ENCODE data around the gene CPNE7. TPM values are rescaled to one million over a fixed set of nuclear protein-coding genes. Genes with fewer than 3 reads are reported as not detected.

Gene CPNE7
- total RNA-seq, 1 donor from 2014 or later = 1.0 TPM

DNA sequence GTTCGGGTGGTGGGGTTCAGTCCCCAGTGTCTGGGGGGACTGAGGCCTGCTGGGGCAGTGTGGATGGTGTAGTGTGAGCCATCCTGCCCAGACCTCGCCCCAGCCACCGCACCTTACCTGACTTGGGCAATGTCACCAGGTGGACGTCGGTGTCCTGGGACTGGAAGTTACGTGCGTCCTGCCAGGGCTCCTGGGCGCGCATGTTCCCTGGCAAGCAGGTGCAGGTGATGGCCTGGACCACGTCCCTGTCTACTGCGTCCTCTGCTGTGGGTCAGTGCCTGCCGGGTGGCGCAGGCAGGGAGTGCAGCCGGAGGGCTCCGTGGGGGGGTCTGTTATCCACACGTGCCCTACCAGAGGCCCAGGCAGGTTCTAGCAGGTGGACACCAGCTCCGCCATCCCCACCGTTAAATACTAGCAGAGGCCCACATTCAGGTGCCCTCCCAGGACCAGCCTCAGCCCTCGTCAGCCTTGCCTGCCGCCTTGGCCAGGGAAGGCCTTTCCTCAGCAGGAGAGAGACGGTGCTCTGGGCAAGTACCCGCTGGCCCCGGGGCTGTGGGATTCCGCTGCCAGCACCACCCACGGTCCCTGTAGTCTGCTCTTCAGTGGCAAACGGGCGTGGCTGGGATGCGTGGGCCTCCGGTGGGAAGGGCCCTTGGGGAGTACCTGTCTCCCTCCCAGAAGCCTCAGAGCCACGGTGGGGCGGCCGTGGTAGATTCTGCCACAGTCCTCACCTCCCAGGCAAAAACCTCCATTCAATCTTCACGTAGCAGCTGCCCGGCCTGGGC is 29.8 kb downstream of the CPNE7 start:
- ATAC-seq = no peak

DNA sequence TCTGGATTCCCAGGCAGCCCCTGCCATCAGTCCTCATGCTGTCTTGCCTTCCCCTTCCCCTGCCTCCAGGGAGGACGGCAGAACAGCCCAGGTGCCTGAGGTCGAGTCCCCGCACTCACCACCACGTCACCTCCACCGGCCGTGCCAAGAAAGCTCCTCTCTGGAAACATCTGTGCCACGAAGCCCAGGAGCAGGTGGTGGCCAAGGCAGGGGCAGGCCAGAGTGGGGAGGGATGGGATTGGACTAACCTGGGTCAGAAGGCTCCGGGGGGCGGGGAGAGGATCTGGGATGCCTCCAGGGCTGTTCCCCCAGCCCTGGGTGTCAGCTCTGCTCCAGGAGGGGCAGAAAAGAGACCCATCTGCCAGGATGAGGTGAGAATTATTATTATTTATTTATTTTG is 30.4 kb downstream of the CPNE7 start:
- no peak for ATAC-seq

DNA sequence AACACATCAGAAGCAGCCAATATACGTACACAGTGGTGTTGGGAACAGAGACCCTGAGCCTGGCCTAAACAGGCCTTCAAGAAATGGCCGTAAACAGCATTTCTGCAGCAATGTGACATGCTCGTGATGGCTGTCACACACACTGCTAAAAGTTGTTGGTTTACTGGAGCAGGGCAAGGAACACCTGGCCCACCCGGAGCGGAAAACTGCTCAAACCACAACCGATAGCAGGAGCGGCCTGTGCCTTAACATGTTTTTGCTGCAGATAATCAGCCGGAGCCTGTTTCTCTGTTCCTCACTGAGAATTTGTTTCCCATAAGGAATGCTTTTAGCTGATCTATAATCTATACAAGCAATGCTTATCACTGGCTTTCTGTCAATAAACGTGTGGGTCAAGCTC is 31.9 kb downstream of the CPNE7 start:
- ATAC-seq = no peak

DNA sequence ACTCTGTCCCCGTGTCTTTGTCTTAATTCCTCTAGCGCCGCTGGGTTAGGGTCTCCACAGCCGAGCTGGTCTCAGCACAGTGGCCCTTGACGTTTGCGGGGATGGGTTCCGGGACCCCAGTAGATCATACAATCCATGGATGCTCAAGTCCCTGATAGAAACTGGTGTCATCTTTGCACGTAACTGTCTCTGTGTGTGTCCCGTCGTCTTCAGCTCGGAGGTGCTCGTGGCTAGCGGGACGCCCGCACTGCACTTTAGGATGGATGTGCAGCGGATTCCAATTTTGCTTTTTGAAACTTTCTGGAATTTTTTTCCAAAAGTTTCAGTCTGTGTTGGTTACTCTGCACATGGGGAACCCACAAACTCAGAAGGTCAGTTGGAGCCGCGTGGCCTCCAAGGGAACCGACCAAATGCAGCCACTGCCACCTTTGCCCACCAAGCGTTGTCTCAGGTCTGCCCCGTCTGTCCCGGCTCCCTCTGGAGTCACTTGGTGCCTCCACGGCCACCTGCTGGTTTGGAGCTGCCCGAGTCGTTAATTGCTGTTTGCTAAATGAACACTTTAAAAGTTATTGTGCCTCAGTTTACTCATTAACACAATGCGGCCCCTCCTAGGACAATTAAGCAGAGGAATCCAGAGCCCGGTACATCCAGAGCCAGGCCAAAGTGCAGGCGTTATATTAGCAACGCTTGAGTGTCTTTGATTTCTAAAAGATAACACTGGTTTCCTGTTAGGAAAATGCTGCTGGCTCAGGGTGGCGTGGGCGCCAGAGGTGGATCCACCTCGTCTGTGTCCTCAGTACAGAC is 32.6 kb downstream of the CPNE7 start:
- ATAC-seq = no peak

DNA sequence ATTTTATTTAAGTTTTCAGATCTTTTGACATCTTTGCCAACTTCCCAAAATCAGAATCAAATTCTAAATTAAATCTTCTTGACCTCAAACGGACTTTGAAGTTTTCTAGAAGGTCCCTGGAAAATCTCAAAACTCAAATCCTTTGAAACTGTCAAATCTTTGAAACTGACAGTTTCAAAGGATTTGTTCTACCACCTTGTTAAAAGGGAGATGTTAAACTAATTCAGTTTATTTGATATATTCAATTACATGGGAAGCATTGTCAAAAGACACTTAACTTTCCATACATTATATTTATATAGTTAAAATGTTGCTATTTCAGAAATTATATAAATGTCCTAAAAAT is 34.5 kb downstream of the CPNE7 start:
- ATAC-seq = no peak

DNA sequence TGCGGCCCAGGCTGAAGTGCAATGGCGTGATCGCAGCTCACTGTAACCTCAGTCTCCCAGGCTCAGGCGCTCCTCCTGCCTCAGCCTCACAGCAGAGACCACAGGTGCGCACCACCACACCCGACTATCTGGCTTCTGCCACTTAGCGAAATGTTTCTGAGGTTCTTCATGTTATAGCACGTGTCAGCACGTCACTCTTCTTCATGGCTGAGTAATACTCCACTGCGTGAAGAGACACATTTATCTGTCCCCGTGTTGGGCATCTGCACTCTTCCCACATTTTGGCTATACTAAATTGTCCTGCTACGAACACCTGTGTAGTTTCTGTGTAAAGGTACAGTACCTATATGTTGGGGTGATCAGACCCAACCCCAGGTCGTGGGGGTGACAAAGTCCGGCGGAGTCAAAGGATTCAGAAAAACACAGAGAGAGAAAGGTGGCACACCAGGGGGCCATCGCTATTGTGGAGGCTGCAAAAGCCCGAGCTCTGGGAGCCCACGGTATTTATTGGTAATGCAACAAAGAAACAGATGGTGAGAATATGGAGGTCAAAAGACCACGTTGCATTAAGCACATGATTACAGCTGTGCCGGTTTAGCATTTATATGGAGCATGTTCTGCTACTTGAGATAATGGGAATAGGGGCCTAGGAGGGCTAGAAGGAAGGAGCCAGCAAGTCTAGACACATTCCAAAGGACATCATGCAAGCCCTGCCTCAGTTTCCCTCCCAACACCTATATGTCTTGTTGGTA is 37.0 kb downstream of the CPNE7 start:
- no peak for ATAC-seq

DNA sequence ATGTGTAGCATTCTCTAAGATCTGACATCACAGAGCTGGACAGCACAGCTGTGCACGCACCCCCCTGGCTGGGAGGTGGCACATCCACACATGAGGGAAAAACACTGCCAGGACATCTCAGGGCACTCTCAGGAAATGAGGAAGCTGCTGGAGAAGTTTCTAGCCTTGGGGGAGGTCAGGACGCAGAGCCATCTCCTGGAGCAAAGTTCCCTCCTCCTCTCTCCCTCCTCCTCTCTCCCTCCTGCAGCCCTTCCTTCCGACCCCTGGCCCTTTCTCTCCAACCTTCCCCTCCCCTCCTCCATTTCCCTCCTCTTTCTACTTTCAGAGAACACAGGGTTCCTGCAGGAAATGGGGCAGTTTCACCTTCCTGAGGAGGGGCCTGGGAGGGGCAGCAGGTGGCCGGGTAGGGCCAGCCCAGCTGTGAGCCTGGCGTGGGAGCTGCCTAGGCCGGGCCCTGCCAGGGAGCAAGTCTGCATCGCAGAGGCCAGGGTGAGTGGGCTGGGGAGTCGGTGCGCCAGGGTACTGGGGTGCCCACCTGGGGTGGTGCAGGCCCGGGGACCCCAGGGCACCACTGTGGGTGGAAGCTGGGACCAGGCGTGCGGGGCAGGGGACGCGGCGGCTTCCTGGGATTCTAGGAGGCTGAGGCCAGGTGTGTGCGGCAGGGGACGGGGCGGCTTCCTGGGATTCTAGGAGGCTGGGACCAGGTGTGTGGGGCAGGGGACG is 37.8 kb downstream of the CPNE7 start, which contains the start of gene DPEP1:
Gene DPEP1 (plus strand): TSS at position 412 of the 723 bp plus-strand sequence. CDS start 16,769 bp downstream, outside the sequence.
- no peak for ATAC-seq

DNA sequence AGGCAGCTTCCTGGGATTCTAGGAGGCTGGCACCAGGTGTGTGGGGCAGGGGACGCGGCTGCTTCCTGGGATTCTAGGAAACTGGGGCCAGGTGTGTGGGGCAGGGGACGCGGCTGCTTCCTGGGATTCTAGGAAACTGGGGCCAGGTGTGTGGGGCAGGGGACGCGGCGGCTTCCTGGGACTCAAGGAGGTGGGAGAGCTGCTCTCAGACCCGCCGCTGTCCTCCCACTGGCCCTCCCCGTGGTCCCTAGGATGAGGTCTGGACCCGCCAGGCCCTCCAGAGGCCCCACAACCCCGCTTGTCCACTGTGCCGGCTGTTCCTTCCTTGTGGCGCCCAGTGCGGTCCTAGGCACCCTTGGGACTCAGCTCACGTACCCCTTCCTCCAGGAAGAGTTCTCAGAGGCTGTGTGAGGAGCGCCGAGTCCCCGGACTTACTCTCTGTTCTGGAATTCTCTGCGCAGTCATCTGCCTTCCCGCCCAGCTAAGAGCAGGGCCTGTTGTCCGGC is 38.4 kb downstream of the CPNE7 start:
- peak; percentile 27 for ATAC-seq

DNA sequence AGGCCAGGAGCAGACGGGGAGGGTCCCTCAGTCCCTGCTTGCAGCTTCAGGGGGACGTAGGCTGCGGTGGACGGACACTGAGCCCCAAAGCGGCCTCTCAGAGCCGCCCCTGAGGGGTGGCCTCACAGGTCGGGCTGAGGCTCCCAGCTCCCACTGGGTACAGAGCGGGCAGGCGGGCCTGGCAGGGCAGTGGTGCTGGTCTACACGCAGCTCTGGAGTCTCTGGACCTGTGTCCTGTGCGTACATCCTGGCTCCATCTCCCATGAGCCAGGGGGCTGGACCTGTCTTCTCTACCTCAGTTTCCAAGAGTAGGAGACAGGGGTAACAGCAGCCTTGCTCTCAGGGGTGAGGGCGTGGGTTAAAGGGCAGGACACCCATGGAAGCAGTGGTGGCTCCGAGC is 39.6 kb downstream of the CPNE7 start:
- peak; percentile 6 for ATAC-seq

DNA sequence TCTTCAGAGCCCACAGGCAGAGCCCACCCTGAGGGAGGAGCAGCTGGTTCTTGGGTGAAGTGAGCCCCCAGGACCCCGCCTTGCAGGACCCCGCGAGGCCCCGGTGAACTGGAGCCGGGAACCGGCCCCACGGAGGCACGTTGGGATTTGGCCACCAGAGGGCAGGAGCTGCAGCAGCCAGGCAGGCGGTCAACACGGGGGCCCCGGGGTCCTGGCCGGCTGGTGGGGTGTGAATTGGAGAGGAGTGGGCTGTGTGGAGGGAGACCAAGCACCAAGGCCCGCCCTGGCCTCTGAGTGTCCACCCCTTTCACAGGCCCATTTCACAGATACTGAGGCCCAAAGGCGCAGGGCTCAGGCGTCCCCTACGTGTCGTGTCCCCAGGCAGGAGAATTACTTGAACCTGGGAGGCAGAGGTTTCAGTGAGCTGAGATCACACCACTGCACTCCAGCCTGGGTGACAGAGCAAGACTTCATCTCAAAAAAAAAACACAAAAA is 40.1 kb downstream of the CPNE7 start:
- no peak for ATAC-seq

DNA sequence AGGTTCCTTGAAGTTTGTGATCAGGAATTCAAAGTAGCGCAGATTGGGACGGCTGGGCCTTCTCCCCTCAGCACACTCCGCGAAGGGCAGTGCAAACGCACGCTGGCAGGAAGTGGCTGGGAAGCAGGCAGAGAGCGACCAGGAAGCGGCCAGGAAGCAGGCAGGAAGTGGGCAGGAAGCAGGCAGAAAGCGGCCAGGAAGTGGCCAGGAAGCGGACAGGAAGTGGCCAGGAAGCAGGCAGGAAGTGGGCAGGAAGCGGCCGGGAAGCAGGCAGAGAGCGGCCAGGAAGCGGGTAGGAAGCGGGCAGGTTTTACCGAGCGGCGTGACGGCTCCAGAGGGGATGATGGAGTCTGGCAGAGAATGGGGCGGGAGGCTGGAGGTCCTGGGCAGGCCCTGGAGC is 41.1 kb downstream of the CPNE7 start:
- no peak for ATAC-seq

DNA sequence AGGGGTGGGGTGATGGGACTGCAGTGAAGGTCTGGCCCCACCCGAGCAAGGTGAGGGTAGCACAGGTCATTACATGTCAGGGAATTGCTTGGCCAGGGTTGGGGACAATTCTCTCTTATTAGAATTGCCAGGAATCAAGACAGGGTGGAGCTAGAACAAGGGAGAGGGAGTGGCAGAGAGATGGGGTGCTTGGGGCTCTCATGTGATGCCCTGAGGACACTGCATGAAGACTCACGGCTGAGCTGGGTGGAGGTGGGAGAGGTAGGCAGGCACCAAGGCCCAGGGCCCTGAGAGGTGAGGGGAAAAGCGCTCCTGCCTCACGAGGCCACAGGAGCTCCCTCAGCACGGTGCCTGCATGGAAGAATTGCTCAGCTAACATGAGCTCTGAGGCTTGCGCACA is 41.5 kb downstream of the CPNE7 start:
- peak; percentile 11 for ATAC-seq

DNA sequence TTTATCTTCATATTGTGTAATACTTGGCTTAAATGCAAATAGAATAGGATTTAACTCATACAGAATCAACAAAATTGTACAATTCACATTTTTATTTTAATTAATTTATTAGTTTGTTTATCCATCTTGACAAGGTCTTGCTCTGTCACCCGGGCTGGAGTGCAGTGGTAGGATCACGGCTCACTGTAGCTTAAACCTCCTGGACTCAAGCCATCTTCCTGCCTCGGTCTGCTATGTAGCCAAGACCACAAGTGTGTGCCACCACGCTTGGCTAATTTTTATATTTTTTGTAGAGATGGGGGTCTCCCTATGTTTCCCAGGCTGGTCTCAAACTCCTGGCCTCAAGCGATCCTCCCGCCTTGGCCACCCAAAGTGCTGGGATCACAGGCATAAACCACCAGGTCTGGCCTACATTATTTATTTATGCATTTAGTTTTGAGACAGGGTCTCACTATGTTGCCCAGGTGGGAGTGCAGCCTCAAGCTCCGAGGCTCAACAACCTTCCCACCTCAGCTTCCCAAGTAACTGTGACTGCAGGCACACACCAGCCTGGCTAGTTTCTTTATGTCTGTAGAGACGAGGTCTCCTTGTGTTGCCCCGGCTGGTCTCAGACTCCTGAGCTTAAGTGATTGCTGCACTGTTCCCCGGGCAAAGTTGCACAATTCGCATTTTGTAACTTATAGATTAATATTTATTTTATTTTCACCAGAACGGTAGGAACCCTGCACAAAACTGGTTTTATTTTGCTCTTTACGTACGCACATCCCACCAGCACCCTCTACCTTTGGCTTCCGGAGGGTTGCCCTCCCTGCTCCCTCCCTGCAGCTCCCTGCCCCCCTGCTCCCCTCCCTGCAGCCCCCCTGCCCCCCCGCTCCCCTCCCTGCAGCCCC is 42.8 kb downstream of the CPNE7 start:
- no peak for ATAC-seq

DNA sequence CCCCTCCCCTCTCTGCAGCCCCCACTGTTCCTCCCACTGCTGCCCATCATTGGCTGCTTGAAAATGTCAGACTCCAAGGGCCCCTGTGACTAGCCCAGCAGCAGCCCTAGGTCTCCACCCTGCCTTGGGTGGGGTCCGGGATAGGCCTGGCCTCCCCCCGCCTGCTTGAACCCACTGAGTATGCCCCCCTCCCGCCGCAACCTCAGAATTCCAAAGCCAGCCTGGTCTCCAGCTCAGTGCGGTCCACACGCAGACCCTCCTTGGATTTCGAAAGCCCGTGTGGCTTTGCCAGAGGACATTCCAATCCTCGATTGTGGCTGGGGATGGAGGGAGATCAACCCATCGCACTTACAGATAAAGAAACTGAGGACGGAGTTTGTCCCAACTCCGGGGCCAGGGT is 44.3 kb downstream of the CPNE7 start:
- no peak for ATAC-seq

DNA sequence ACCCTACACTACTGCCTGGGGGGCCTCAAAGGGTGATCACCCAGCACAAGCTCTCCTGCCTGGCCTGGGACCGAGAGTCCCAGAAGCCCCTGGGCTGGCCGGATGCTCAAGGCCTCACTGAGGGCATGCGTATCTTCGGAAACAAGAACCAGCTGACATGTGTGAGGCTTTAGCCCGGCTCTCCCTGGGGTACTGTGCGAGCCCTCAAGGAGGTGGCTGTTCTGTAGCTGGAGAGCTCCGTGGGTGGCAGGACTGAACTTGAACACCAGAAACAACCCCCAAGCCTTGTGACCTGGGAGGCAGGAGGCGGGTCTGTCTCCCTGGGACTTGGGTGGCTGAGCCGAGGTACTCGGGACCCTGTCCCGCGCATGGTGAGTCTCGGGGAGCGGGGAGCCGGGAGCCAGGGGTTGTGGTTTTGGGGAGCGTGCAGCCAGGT is 44.9 kb downstream of the CPNE7 start:
- ATAC-seq = no peak

DNA sequence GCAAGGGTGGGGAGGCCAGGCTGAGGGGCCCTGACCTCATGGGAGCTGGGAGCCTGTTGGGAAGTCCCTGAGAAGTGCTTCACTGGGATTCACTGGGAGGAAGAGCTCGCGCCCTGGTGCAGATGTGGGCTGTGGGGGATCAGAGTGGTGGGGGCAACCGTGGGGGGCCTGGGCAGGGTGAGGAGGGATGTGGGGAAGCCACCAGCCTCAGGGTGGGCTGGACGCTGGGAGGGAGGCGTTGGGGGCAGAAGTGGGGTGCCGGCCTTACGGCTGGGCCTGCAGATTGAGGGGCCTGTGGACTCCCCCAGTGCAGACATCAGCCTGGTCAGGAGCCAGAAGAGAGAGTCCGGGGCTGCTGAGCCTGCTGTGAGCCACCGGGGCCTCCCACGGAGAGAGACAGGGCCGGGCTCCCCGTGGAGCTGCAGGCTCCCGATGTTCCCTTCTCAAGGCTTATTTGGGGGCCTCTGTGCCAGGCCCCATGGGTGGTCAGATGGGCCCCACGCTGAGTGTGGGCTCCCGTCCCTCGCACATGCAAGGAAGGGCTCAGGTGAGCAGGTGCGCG is 45.7 kb downstream of the CPNE7 start:
- ATAC-seq = no peak

DNA sequence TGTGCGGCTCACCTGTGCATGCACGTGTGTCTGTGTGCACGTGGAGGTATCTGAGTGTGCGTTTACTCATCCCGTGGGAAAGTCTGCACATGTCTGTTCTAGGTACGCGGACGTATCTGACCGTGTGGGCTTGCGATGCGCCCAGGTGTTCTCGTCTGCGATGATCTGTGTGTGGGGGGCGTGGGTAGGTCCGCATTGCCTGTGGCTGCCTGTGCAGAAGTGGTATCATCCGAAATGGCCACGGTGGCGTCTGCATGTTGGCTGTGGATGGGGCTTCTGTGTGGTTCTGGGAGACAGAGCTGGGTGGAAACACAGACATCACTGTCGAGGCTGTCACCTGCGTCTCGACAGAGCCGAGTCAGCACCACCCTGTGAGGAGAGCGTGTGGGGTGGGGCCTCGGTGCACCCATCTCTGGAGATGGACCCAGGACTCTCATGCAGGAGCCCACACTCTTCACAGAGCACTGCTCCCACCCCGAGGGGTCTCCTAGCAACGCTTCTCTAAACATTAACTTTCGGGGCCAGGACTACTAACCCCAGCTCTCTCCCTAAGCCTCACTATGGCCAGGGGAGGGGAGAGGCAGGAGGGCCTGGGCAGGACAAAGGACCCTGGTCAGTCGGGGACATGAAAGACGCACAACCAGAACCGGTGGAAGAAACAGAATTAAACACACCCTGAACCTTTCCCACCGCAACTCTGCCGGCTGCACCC is 46.3 kb downstream of the CPNE7 start:
- peak; percentile 21 for ATAC-seq

DNA sequence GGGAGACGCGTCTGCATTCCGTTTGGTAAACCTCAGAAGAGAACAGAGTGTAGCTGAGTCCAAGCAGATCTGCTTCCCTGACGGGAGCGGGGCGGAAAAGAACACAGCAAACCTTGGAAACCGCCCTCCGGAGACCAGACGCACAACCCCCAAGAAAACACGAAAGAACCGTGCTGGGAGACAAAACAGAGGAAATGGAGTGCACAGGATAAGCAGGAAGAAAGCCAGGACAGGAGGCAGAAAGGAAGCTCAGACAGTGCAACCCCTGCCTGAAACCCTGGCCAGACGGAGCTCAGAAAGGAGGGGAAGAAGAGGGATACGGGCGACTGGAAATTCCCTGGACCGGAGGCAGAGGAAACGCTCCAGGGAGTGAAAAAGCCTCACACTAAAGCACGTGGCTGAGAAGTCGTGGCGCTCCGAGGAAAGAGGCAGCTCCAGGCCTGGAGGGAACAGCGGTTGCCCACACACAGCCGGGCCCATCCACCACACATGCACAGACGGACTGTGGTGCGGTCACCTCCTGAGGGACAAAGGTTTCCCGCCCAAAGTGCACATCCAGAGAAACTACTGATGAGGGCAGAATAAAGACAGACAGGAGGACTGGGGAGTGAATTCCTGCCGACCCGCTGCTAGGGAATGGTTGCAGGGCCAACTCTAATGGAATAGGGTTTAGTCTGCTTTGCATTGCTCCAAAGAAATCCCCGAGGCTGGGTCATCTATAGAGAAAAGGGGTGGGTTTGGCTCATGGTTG is 48.1 kb downstream of the CPNE7 start:
- peak; percentile 29 for ATAC-seq
